Neural cell (in vitro differentiated cells): Measurements from ENCODE around the gene CYP2A6. TPM values are rescaled to one million over a fixed set of nuclear protein-coding genes. Genes with fewer than 3 reads are reported as not detected.
A peak's percentile ranks its signal among the peaks of the same experiment; 100 is the strongest.

Experiments used
- H2AFZ ChIP-seq: fragments of 200-600, 300-800 bp; sonication (generic), shearing (Covaris generic); 2 replicates; pipeline ENCODE4 v1.6.0; 2014; ENCODE audit warnings: low read depth, mild to moderate bottlenecking, antibody characterized with exemption, low read length, moderate library complexity
- H3F3A ChIP-seq: fragments of 200-600 bp; shearing (Covaris generic); 2 replicates; pipeline ENCODE4 v1.6.1; 2016; ENCODE audit warnings: mild to moderate bottlenecking, moderate library complexity, mixed read lengths, antibody characterized with exemption, low read length; ENCODE audit not compliant: insufficient read depth, poor library complexity, severe bottlenecking
- H3K27ac ChIP-seq: fragments of 200-600, 300-800 bp; sonication (generic), shearing (Covaris generic); 2 replicates; pipeline ENCODE4 v1.5.1; 2014; ENCODE audit warnings: mild to moderate bottlenecking, low read length, moderate library complexity
- H3K27me3 ChIP-seq: fragments of 300-800, 200-600 bp; sonication (generic), shearing (Covaris generic); 2 replicates; pipeline ENCODE4 v1.6.0; 2014; ENCODE audit warnings: mild to moderate bottlenecking, low read depth, low read length, moderate library complexity; ENCODE audit not compliant: insufficient read depth
- H3K36me3 ChIP-seq: fragments of 300-800, 200-600 bp; sonication (generic), shearing (Covaris generic); 2 replicates; pipeline ENCODE4 v1.5.1; 2014; ENCODE audit warnings: mild to moderate bottlenecking, antibody characterized with exemption, low read length, moderate library complexity; ENCODE audit not compliant: insufficient read depth
- H3K4me2 ChIP-seq: fragments of 300-800, 200-600 bp; sonication (generic), shearing (Covaris generic); 2 replicates; pipeline ENCODE4 v1.6.0; 2014; ENCODE audit warnings: mild to moderate bottlenecking, low read length
- H3K4me3 ChIP-seq: fragments of 300-800, 200-600 bp; sonication (generic), shearing (Covaris generic); 2 replicates; pipeline ENCODE4 v1.5.1; 2014; ENCODE audit warnings: mild to moderate bottlenecking, low read length, moderate library complexity
- H3K79me2 ChIP-seq: fragments of 200-600 bp; shearing (Covaris generic); replicated peaks from 2 replicates; pipeline ENCODE4 v1.6.0; 2014; ENCODE audit warnings: mild to moderate bottlenecking, low read length, moderate library complexity; ENCODE audit not compliant: insufficient read depth
- H3K9ac ChIP-seq: fragments of 300-800, 200-600 bp; sonication (generic), shearing (Covaris generic); 2 replicates; pipeline ENCODE4 v1.6.1; 2016; ENCODE audit warnings: mild to moderate bottlenecking, low read length, mixed read lengths
- H3K9me2 ChIP-seq: fragments of 200-600 bp; shearing (Covaris generic); 2 replicates; pipeline ENCODE4 v1.6.1; 2016; ENCODE audit warnings: mild to moderate bottlenecking, low read length, mixed read lengths; ENCODE audit not compliant: insufficient read depth
- H3K9me3 ChIP-seq: fragments of 200-600, 300-800 bp; sonication (generic), shearing (Covaris generic); 2 replicates; pipeline ENCODE4 v1.6.1; 2016; ENCODE audit warnings: mild to moderate bottlenecking, mixed run types, low read length, moderate library complexity, mixed read lengths
- H4K20me1 ChIP-seq: fragments of 200-600 bp; shearing (Covaris generic); 2 replicates; pipeline ENCODE4 v1.6.1; 2016; ENCODE audit warnings: mild to moderate bottlenecking, mixed run types; ENCODE audit not compliant: insufficient read depth
- CTCF ChIP-seq: fragments of 450-650 bp; IDR thresholded peaks from 2 replicates; pipeline ENCODE4 v1.5.1; 2014; ENCODE audit warnings: antibody characterized with exemption, mild to moderate bottlenecking, moderate library complexity; ENCODE audit not compliant: poor library complexity, severe bottlenecking
- EP300 ChIP-seq: fragments of 450-650 bp; conservative IDR thresholded peaks from 2 replicates; pipeline ENCODE4 v1.6.1; 2014; ENCODE audit warnings: antibody characterized with exemption, mild to moderate bottlenecking, moderate library complexity; ENCODE audit not compliant: poor library complexity, severe bottlenecking
- EZH2 ChIP-seq: fragments of 200-600, 300-800 bp; shearing (Covaris generic), sonication (generic); IDR thresholded peaks from 2 replicates; pipeline ENCODE4 v1.6.1; 2014; ENCODE audit warnings: antibody characterized with exemption, low read length, borderline replicate concordance, mild to moderate bottlenecking; ENCODE audit not compliant: insufficient read depth, poor library complexity, severe bottlenecking
- MXI1 ChIP-seq: fragments of 450-650 bp; conservative IDR thresholded peaks from 2 replicates; pipeline ENCODE4 v1.6.1; 2014; ENCODE audit warnings: antibody characterized with exemption, mild to moderate bottlenecking; ENCODE audit not compliant: poor library complexity, severe bottlenecking
- POLR2AphosphoS5 ChIP-seq: IDR thresholded peaks from 2 replicates; pipeline ENCODE4 v1.6.1; 2012
- RAD21 ChIP-seq: fragments of 450-650 bp; conservative IDR thresholded peaks from 2 replicates; pipeline ENCODE4 v1.6.1; 2014; ENCODE audit warnings: antibody characterized with exemption, mild to moderate bottlenecking, moderate library complexity
- SMC3 ChIP-seq: fragments of 450-650 bp; conservative IDR thresholded peaks from 2 replicates; pipeline ENCODE4 v1.6.1; 2014; ENCODE audit warnings: antibody characterized with exemption, mild to moderate bottlenecking, moderate library complexity; ENCODE audit not compliant: poor library complexity
- TAF1 ChIP-seq: IDR thresholded peaks from 2 replicates; pipeline ENCODE4 v1.6.1; 2012; ENCODE audit warnings: low read depth
- polyA plus RNA-seq: library from polyadenylated mRNA; depleted of rRNA; stranded (reverse); fragments of >200 nt; gene quantifications from 2 replicates; pipeline ENCODE4 v1.2.3, GENCODE V29; 2014
- TF ChIP-seq, protein P1 (sequence below): IDR thresholded peaks from 2 replicates; pipeline ENCODE4 v1.6.1; 2012; ENCODE audit warnings: borderline replicate concordance

Gene CYP2A6
- polyA plus RNA-seq, 1 donor from 2014 or later, result not detected

DNA sequence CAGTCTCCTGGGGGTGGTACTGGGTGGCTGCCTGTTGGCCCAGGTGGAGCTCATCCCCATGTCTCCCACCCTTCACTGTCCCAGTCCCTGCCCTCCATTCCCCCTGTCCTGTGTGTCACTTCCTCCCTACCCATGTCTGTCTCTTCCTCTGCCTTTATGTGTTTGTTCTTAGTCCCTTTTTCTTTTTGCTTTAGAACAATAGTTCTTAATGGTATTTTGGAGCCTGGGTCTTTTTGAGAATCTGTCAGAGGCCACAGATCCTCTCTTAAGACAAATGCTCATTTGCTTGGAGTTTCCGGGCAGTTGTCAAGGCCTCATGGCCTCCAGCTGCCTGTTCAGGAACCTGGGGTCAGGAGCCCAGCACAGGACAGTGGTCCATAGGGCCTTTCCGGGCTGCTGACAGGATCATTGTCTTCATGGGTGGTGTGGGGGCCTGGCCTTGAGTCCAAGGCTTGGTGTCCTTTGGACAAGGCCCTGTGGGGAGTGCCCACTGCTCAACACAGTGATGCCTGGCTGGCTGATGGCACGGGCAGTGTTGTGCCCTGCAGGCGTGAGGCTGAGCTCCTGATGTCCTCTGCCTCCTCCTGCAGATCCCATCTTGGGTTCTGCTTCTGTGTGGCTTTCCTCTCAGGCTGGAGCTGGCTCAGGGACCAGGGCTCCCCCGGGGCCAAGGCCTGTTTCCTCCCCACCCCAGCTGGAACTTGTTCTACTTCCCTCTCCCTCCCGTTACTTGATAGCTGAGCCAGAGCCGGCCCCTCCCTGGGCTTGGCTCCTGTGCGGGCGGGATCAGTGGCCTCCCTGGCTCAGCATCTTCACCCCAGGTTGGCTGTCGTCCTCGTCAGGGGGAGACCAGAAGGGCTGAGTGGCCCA lies 47.7 kb downstream of the CYP2A6 start:
- peak overlapping the region; percentile 94 for H3K9ac ChIP-seq

More for the DNA sequence above, 47.7 kb downstream of the CYP2A6 start:
- H3K9me3 ChIP-seq, result no peaks in the 10 kb centered on the region
- H3K79me2 ChIP-seq, result peaks cover 68% of the 10 kb centered on the region
- TF ChIP-seq TAF1 (no peak), POLR2AphosphoS5 (no peak), EP300 (no peak), SMC3 (no peak), CTCF (no peak), RAD21 (no peak), MXI1 (no peak), EZH2 (no peak)
- TF ChIP-seq, protein P1, sequence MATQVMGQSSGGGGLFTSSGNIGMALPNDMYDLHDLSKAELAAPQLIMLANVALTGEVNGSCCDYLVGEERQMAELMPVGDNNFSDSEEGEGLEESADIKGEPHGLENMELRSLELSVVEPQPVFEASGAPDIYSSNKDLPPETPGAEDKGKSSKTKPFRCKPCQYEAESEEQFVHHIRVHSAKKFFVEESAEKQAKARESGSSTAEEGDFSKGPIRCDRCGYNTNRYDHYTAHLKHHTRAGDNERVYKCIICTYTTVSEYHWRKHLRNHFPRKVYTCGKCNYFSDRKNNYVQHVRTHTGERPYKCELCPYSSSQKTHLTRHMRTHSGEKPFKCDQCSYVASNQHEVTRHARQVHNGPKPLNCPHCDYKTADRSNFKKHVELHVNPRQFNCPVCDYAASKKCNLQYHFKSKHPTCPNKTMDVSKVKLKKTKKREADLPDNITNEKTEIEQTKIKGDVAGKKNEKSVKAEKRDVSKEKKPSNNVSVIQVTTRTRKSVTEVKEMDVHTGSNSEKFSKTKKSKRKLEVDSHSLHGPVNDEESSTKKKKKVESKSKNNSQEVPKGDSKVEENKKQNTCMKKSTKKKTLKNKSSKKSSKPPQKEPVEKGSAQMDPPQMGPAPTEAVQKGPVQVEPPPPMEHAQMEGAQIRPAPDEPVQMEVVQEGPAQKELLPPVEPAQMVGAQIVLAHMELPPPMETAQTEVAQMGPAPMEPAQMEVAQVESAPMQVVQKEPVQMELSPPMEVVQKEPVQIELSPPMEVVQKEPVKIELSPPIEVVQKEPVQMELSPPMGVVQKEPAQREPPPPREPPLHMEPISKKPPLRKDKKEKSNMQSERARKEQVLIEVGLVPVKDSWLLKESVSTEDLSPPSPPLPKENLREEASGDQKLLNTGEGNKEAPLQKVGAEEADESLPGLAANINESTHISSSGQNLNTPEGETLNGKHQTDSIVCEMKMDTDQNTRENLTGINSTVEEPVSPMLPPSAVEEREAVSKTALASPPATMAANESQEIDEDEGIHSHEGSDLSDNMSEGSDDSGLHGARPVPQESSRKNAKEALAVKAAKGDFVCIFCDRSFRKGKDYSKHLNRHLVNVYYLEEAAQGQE, result no peak
- H3F3A ChIP-seq, result no peaks in the 10 kb centered on the region
- peak overlapping the region; percentile 92 for H3K4me3 ChIP-seq
- no peak overlapping the region for H2AFZ ChIP-seq
- peak overlapping the region; percentile 80 for H3K4me2 ChIP-seq
- peaks cover 10% of the 10 kb centered on the region for H4K20me1 ChIP-seq
- no peaks in the 10 kb centered on the region for H3K9me2 ChIP-seq
- H3K27ac ChIP-seq, result no peak overlapping the region
- H3K27me3 ChIP-seq, result no peaks in the 10 kb centered on the region
- peaks cover 3% of the 10 kb centered on the region for H3K36me3 ChIP-seq
